HG02973 (cell line): ENCODE data around the gene ZNF496.
"Not testable (repeated sequence)": the region's sequence is repeated elsewhere in the genome, so short reads cannot be mapped to it uniquely, and the experiment has no call there.

Source experiments
- ATAC-seq: cut with Tn5 transposase; IDR thresholded peaks from one replicate; pipeline ENCODE4 v1.9.1; 2021; ENCODE audit warnings: moderate library complexity; ENCODE audit not compliant: unreplicated experiment

Gene ZNF496

DNA sequence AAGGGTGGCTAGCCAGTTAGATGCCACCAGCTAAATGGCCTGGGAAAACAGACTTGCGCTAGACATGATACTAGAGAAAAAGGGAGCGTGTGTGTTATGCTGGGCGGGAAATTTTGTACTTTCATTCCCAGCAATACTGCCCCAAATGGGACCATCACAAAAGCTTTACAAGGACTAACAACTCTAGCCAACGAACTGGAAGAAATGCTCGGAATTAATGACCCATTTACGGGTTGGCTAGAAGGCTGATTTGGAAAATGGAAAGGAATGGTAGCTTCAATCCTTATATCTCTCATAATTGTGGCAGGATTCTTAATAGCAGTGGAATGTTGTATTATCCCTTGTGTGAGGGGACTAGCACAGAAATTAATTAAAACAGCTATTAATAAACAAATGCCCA is 27.9 kb upstream of the ZNF496 start:
- ATAC-seq, result no peak

DNA sequence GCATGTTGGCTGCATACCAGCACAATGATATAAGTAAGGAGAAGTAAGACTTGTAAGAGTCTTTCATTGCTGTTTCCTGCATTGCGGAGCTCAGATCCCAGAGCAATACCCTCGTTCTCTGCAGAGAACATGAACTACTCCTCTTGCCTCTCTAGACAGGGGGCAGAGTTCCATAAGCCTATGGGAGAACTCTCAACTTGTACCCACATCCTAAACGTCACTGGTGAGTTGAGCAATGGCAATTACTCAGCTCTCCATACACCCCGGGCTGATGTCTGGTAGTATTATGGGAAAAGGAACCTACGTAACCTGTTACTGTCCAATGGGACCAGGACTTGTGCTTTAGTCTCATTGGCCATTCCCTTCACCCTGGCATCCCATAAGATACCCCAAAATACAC is 27.3 kb upstream of the ZNF496 start:
- no peak for ATAC-seq

DNA sequence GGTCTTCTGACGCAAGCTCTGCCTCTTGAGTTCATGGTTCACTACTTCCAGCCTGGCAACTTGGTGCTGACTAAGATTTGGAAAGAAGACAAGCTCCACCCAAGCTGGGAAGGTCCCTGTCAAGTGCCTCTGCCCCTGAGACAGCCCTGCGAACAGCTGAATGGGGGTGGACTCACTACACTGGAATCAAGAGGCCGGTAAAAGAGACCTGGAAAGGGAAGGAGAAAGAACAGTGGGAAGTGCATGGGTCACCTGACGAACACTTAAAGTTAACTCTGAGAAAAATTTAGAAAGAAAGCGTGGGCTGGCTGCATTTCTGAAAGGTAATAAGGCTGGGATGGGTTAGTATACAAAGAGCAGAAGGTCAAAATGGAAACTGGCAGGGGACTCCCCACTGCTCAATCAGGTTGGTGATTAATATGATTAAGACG is 26.1 kb upstream of the ZNF496 start:
- ATAC-seq, result peak; percentile 83

DNA sequence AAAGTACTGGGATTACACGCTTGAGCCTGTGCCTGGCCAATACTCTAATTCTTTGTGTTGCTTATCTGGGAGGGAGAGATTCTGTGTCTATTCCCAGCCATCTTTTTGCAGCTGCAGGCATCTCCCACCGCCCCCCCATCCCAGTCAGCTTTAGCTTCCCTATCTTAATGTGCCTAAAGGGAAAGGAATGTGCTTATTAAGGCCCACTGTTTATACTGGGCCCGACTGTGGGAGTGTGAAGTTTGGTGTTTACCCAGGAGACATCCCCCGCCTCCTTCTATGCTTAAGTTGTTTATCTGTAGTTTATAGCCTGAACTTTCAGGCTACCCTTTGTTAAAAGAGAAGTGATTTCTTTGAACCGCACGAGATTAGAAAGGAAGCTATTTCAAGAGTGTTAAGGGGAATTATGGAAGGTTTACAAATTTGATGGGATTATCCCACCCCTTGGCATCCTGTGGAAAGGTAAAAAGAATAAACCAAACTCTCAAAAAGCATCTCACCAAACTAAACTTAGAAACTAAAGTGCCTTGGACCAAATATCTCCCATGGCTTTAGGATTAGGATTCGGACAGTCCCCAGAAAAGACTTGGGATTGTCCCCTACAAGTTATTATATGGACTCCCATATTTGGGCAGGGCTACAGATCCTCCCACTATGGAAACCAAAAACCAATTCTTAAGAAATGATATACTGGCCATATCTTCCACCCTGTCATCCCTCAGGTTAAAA is 25.5 kb upstream of the ZNF496 start:
- ATAC-seq, result no peak

DNA sequence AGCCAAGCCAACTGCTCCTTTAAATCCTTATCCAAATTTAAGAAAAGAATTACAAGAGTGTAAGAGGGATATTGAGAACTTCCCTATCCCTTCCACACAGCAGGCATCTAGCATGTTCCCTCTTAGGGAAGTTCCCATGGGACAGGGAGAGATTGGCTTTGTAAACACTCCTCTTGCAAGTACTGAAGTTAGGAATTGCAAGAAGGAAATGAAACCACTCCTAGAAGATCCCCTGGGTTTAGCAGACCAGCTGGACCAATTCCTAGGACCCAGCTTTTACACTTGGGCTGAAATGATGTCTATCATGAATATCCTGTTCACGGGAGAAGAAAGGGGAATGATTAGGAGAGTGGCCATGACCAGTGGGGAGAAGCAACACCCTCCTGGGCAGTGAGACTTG is 23.5 kb upstream of the ZNF496 start:
- not testable (repeated sequence) for ATAC-seq

DNA sequence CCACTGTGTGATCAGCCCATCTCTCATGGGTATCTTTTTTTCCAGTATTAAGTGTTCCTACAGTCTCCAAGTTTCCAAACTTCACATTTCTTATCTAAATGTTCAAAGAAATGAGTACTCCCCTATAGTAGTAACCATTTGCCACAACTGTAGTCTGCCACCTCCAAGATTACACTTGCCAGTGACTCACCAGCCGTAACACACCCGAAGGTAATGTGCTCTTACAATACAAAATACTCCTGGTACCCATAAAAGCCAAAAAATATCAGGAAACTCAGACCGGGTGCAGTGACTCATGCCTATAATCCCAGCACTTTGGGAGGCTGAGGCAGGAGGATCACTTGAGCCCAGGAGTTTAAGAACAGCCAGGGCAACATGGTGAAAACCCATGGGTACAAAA is 20.5 kb upstream of the ZNF496 start:
- no peak for ATAC-seq

DNA sequence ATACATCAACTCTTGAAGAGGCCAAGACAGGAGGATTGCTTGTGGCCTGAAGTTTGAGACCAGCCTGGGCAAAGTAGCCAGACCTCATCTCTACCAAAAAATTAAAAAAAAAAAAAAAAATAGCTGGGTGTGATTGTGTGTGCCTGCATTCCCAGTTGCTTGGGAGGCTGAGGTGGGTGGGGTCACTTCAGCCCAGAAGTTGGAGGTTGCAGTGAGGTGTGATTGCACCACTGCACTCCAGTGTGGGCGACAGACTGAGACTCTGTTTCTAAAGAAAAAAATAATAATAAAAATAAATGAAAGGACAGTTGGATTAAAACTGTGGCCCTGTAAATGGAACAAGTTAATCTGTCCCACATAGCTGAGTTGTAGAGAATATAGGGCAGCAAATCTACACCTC is 18.9 kb upstream of the ZNF496 start:
- ATAC-seq, result no peak

DNA sequence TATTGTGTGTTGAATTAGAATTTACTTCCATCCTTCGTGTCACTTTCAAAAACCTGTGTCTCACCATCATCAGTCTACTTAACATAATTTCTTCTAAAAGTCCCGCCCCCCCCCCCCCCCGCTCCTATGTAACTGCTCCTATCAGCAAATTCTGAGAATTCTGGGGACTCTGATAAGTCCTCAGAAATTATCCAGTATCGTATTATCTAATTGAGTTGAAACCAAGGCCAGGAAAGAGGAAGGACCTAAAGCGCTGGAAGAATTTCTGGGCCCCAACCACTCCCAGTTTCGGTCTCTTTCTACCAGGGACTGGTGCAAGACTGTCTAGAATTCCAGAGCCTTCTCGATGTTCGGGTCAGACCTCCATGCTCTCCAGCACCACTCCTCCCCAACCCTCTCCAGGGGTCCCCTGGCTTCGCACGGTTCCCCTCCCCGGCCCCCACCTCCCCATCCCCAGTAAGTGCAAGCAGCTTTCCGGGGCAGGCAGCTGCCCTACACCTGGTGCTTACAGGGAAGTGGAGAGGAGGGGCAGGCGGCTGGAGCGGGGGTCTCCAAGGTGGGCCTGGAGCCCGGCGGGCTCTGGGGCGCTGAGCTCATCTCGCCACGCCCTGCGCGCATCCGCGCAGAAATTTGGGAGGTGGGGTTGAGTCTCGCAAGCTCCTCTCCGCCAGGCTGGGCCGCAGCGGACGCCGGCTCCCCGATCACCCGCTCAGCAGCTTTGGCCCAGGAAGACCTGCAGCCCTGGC is 16.0 kb upstream of the ZNF496 start:
- ATAC-seq, result no peak

DNA sequence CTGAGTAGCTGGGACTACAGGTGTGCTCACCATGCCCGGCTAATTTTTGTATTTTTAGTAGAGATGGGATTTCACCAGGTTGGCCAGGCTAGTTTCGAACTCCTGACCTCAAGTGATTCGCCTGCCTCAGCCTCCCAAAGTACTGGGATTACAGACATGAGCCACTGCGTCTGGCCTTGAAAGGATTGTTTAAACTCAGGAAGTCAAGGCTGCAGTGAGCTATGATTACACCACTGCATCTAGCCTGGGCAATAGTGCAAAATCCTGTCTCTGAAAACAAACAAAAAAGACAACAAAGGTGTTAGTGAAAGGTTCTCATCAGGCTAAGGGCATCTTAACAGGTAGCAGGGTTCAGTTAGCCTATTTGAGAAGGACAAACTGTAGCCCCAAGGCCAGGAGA is 14.2 kb upstream of the ZNF496 start:
- no peak for ATAC-seq

DNA sequence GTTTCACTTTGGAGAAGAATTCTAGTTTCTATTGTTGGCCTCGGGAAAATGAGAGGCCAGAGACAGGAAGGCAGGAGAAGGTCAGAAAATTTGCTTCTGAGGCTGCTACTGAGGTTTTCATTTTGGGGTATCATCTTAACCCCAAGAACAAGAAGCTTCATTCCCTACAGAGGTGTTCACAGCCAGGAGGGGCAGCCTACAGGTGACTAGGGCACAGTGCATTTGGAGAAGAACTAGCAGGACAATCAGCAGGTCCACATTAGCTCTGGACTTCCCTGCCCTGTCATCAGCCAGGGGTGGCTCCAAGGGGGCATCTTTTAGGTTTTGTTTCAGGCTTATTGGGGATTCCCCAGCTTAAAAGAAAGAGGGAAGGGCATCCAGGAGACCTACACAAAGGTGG is 12.1 kb upstream of the ZNF496 start:
- no peak for ATAC-seq

DNA sequence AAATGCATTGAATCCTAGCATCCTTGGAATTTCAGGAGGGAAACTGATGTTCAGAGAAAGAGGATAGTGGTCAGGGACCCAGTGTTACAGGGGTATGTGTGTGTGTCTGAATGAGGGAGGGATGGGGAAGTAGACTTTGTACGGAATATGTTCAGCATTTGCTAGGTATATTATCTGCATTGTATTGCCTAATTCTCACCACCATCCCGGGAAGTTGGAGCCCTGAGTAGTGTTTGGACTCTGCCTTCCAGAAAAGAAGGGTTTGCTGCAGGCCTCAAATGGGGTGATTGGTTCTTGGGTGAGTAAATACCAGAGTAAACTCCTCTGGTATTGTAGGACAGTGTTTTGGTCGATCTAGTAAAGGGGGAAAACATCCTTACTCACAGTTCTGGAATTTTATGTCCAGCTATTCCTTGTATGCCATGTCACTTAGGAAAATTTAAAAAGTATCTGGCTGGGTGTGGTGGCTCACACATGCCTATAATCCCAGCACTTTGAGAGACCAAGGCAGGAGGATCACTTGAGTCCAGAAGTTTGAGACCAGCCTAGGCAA is 7.1 kb upstream of the ZNF496 start:
- no peak for ATAC-seq

DNA sequence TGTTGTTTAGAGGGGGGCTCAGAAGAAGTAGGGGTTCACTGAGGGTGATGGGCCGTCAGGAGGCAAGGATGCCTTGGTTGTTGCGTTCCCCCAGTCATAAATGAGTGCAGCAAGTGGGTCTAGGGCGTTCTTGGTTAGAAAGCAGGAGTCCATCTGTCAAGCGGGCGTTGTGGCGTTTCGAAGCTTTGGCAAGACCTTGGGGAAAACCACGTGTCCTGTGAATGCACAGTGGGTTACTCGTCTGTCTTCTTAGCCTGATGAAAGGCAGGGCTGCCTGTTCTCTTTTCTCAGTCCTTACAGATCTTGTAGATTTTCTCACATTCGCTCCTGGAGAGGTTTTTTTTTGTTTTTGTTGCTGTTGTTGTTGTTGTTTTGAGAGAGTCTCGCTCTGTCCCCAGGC is 6.3 kb upstream of the ZNF496 start:
- no peak for ATAC-seq

DNA sequence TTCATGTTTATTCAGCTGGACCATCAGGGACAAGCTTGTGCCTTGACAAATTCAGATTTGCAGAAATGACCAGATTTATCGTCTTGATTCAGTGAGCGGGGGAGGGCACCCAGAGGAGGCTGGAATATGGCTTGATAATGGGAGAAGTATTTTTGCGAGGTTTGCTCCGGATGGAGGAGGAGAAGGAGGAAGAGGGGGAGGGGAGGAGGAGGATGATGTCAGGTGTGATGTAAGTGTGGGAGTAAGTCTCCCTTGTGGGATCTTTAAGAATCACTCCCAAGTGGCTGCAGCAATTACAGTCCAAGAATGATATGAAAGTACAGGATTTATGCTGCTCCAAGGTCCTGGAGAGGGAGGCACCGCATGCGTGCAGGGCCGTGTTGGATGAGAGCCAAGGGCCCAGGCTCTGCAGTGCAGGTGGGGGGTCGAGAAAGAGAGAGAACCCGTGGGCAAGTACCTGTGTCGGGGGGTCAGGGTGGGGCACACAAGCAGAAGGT is 5.6 kb upstream of the ZNF496 start:
- ATAC-seq, result no peak

DNA sequence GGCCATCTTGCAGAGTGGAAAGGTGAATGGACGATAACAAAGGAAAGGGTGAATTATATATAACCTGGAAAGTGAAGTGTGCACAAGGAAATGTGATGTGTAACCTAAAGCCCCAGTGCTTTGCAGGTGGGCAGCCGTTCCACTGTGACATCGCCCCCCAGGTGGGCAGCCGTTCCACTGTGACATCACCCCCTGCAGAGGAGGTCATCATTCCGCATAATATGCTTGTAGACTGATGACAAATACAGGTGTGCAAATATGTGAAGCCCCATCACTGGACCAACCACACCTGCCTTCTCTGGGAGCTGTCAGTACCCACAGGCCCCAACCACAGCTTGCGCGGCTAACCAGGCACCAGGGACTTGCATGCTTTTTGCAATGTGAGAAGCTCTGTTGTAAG is 4.7 kb upstream of the ZNF496 start:
- no peak for ATAC-seq

DNA sequence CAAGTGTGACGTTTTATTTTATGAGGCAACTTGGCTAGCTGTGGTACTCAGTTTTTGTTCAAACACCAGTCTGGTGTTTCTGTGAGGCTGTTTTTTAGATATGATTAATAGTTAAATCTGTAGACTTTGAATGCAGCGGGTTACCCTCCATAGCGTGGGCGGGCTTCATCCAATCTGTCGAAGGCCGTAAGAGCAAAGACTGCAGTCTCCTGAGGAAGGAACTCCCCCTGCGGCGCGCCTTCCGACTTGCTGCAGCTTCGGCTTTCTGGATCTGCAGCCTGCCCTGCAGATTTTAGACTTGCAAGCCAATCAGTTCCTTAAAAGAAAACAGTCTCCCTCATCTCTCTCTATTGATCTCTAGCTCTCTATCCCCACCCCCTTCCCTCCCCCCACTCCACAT is 4.2 kb upstream of the ZNF496 start:
- no peak for ATAC-seq

DNA sequence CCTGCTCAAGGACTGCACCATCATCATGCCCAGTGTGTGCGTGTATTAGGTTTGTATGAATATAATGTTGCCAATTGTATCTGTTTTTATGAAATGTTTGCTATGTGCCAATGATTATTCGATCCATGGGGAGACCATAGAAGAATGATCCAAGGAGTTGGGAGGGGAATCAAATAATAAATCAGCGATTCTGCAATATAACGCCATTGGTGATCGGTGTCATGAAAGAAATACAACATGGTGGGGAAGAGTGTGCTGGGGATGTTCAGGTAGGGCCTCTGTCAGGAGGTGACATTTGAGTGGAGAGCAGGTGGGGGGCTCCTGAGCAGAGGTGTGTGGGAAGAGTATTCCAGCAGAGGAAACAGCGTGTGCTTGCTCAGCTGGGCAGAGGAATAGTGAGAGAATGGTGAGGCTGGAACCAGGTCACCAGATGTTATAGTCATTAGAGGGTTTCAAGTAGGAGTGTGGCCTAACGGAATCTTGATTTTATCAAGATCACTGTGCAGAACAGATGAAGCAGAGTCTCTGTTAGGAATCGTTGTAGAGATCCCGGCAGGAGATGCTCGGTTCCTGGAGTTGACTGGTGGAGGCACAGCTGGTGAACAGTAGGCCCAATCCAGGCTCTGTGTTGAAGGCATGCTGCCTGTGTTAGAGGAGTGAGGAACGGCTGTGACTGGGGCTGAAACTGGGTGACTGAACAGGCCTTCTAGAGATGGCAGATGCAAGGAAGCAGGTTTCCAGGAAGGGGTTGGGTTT is 2.9 kb upstream of the ZNF496 start:
- no peak for ATAC-seq

DNA sequence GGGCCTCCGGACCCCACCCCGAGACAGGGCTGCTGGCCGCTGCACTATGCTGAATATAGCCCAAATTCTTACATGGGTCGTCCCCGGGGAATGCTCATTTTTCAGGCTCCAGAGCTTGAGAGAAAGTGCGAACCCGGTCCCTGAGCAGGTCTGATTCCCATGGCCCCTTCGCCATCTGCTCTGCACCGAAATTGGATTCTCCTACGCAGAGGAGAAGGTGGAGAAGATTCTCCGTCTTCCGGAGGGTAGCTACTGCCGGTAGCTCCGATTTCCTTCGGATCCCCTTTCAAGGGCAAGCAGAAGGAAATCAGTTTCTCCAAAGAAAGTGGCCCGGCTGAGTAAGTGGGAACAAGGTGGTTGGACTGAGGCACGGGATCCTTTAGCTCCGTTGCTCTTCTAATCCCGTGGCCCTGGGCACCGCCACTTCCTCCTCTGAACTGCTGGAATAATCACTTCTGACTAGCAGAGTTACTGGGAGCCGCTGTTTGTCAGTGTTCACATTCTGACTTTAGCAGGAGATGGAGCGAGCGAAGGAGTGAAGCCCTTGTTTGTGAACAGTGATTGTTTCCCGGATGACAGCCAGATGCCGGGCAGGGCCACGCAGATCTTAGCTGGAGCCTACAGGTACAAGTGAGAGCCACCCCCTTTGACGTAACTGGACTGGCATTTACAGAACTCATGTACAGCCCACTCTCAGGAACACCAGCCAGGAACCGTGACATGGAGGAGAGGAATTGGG is 1.1 kb upstream of the ZNF496 start:
- no peak for ATAC-seq

DNA sequence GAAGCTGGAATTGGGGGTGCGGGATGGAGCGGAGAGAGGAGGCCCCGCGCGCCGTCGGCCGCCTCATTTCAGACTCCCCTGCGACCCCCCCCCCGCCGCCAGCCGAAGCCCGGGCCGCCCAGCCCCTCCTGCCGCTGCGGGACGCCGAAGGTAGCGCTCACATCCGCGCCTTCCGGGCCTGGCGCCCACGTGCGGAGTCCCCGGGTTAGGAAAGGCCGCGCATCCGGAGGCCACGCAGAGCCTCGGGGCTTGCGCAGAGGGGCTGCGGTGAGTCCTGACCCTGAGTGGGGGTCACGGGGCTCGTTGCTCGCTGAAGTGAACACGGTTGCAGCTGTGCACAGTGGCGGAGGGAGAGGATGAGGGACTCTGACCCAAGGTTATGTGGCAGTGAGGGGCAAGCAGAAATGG is 552 bp upstream of the ZNF496 start:
- peak; percentile 47 for ATAC-seq

DNA sequence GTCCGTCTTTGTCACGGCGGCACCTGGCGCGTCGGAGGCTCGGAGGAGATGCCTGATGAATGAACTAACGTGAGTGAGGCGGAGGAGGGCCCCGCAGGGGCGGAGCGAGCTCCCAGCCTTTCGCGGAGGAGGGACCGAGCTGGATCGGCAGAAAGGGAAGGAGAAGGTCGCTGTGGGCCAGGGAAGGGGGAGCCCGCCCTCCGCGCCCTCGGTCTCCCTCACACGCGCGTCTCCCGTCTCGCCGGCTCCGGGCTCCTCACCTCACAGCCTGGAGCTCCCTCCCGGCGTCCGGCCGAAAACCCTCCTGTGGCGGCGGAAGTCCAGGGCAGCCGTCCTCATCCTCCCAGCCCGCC is 519 bp downstream of the ZNF496 start:
- peak; percentile 55 for ATAC-seq

DNA sequence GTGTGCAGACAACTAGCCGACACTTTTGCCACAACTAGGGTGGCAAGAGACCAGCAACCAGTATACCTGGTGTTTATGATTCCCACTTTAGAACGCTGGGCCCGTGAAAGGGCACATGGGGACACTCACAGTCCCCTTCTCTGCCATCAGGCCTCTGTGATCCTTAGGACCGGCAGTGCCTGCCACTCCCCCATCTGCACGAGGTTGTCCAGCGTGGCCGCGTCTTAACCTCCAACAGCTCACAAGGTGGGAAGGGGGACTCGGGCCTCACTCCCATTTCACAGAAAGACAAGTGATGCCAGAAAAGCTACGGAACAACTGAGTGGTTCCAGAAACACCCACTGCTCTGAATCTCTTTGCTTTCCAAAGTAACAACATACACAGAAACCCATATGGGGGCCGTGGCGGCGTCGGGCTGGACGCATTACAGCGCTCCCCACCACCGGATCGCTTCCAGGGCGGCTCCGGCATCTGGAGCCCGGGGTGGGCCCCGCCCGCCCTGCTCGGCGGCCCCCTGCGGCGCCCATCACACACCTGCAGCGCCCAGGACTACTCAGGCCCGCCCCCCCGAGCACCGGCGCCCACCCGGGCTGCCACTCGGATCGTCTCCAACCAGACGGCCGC is 1.0 kb downstream of the ZNF496 start:
- peak; percentile 23 for ATAC-seq
